ENCODE measurements around the gene NUCKS1. TPM values are rescaled to one million over a fixed set of nuclear protein-coding genes. Genes with fewer than 3 reads are reported as not detected.

NUCKS1 gene, protein sequence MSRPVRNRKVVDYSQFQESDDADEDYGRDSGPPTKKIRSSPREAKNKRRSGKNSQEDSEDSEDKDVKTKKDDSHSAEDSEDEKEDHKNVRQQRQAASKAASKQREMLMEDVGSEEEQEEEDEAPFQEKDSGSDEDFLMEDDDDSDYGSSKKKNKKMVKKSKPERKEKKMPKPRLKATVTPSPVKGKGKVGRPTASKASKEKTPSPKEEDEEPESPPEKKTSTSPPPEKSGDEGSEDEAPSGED
- 124 and 156 TPM in 2 replicates for total RNA-seq

DNA sequence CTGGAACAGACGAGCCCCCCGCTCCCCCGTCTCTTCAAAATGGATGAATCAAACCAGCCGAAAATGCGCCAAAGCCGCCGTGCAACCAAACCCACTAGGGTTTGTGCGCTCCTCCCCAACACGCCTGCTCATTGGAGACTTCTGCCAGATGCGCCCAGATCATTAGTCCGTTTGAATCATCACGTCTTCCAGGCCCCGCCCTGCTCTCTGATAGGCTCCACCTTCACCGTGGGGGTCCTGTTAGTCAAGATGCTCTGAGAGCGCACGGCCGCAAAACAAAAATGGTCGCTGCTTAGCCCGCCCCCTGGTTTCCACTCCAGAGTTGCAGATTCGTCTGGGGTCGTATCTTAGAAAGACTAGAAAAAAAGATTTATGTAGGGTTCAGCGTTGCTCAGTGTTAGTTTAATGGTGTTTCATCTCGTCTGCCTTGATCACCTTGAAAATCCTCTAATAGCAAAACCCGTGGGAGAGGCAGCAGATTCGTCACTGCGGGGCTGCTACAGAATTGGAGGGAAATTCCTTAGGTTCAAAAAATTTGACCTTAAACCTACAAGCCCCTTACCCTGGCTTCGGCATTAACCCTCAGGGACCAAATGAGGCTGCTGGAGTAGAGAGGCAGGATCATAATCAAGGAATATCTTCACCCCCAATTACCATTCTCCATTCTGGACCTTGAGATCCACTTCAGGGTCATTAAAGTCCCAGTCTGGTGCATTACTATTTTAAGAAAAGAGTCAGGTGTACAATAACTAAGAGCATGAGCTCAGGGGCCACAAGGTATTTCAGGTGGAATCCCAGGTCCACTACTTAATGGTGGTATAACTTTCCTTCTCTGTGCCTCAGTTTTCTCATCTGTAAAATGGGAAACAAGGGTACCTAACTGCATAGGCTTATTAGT is at the start of gene NUCKS1:
Gene NUCKS1, minus strand, starts transcription at position 45 of the 898 bp plus-strand sequence. CDS start 209 bp downstream, outside the sequence.

DNA sequence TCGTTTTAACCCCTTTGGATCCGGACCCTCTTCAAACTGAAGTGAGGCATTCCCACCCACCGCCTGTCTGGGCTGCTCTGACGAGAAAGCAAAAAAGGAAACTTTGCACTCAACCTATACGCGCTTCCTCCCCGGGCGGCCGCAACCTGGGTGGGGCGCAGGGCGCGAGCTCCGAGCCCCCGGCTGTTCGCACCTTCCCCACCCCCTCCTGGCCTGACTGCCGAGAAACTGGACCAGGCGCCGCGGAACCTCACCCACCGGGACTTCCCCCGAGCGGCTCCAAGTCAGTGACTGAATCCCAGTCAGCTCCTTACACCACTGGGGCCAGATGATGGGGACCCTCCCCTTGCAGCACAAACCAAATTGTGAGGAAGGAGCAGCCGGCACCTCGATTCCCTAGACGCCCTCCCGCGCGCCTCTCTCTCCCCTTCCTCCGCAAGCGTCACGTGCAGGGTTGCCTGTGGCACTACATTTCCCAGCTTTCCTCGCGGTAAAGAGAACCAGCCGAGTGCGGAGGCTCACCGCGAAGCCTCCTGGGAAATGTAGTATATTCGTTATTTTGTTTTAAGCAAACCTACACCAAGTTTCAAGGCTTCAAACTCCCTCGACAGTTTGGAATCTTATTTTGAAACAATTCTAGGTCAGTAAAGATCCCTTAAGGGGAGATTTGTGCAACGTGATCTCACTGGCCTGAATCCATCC is 25.2 kb upstream of the NUCKS1 start, which contains the start of gene RAB29:
Gene RAB29, minus strand, starts transcription at position 468 of the 702 bp plus-strand sequence. CDS start 526 bp downstream, outside the sequence.

DNA sequence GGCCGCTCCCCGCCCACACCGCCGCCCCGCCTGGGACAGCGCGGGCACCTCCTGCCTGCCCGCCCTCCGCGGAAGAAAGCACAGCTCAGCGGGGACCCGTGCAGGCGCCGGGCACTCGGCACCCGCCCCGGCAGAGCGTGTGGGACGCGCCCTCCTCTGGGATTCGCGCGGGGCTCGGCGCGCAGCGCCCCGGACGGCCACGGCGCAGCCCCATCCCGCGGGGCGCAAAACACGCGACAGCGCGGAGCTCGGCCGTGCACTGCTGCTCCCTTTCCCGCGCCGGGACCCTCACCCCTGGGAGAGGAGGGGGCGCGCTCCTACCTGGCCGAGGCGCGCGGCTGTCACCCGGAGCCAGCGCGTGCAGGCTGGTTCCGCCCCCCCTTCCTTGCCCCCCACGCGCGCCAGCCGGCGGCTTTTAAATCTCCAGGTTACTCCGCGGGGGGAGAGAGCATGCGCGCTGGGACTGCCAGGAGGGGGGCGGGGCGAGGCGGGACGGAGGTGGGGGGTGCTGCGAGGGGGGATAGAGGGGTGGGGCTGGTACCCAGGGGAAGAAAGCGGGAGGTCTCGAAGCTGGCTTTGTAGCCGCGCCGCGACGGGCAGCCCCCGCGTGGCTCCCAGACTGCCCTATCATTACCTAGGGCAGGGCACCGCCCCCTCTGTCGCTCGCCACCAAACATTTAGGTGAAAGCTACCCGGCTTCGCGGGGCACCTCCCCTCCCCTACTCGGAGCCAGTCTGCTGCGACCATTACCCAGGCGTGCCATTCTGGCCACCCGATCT is 69.7 kb downstream of the NUCKS1 start, which contains the start of gene SLC45A3:
Gene SLC45A3, minus strand, starts transcription at position 437 of the 779 bp plus-strand sequence. CDS start 15,853 bp downstream, outside the sequence.

Small RNA genes within 50 kb of the gene (small RNA-seq; reads per million reads assigned to genes)
- gene RF00017 (not detected), gene RF00139 (not detected)

Other genes starting within 250 kb of the NUCKS1 start
- gene CDK18, start 245.5 kb downstream of the NUCKS1 start, total RNA-seq: under 0.01 TPM in 1 of 2 replicates, not detected in the other
- 17.3 and 24.4 TPM in 2 replicates for gene ELK4, start 118.2 kb downstream of the NUCKS1 start, total RNA-seq
- gene SLC45A3, start 69.7 kb downstream of the NUCKS1 start, total RNA-seq: 0.37 and 0.78 TPM in 2 replicates
- 21.7 and 23.9 TPM in 2 replicates for gene RAB29, start 25.3 kb upstream of the NUCKS1 start, total RNA-seq
- 8.8 and 12.1 TPM in 2 replicates for gene SLC41A1, start 63.0 kb upstream of the NUCKS1 start, total RNA-seq
- not detected in 2 replicates for gene PM20D1, start 100.0 kb upstream of the NUCKS1 start, total RNA-seq
- gene SLC26A9, start 193.3 kb upstream of the NUCKS1 start, total RNA-seq: under 0.01 TPM in 1 of 2 replicates, not detected in the other

Data from subcutaneous preadipocyte (primary cell).